NCI-H1436 treated with DMSO at 0.1 percent for 48 hours (cell line): ENCODE data around the gene ACTRT3.

Experiments
- DNase-seq: peaks from one replicate; lab custom pipeline; 2025; lab: John Stamatoyannopoulos, UW

Gene ACTRT3

GRCh38 chr3:169769287-169770181 lies at the start of gene ACTRT3:
TSS of gene ACTRT3 (minus strand) at chr3:169769561. CDS start at chr3:169769520, 41 bp downstream.
- peak; percentile 17 for DNase-seq

GRCh38 chr3:169818316-169818715 lies 49.0 kb upstream of the ACTRT3 start:
- no peak for DNase-seq

DNA sequence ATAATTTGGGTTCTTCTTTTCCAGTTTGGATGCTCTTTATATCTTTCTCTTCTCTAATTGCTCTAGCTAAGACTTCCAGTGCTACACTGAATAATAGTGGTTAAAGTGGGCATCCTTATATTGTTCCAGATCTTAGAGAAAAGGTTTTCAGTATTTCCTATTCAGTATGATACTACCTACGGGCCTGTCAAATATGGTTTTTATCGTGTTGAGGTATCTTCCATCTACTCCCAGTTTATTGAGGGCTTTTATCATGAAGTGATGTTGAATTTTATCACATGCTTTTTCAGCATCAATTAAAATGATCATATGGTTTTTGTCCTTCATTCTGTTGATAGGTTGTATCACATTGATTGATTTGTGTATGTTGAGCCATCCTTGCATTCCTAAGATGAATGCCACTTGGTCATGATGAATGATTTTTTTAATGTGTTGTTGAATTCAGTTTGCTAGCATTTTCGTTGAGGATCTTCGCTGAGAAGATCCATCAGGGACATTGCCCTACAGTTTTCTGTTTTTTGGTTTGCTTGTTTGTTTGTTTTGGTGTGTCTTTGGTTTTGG lies 46.3 kb upstream of the ACTRT3 start:
- DNase-seq = no peak

- peak; percentile 69 for DNase-seq
Measured at GRCh38 chr3:169813757-169814517, 44.6 kb upstream of the ACTRT3 start.

- DNase-seq = no peak
Measured at GRCh38 chr3:169813278-169813677, 43.9 kb upstream of the ACTRT3 start.

DNA sequence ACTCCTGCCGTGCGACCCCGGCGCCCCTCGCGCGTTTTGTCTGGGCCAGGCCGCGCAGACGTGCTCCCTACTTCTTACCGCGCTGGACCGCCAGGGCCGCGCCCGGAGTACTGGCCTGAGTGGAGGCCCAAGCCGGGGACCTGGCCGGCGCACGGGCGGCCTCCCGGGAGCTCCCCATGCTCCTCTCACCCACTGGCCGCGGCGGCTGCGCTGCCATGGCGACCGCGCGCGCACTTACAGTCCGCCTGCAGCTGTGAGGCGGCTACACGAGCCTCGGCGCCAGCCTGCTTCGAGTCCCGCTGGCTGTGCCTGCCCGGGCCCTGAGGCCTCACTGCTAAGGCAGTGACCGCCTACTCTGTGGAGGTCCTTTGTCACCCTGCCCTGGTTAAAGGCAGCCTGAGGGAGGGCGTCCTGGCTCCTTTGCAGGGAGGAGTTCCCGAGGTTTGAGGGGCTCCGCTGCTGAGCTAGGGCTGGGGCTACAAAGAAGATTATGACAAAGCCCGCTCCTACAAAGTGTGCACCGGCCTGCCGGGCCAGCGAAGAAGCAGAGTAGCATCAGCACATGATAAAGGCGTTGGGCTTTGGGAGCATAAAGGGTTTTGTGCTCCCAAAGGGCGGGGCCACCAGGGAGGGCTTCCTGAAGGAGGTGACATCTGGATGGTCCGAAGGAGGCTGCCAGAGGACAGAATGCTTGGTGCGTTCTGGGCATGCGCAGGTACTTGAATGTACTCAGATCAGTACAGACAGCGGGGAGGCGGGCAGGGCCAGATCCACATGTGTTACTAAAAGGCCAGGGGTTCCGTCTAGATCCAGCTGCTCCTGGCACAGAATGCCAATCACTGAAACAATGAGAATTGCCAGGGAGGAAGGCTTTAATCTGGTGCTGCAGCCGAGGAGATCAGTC lies 43.2 kb upstream of the ACTRT3 start, which contains the start of the genes LRRC34 and LRRIQ4:
TSS of gene LRRC34 (minus strand) at position 573 of the 904 bp plus-strand sequence. CDS start at position 217, 356 bp downstream.
TSS of gene LRRIQ4 (plus strand) at position 539 of the 904 bp plus-strand sequence. CDS start 9,052 bp downstream, outside the sequence.
- DNase-seq = peak; percentile 83

- DNase-seq = no peak
Measured at GRCh38 chr3:169811631-169812331, 42.4 kb upstream of the ACTRT3 start.

GRCh38 chr3:169809230-169809795 lies 40.0 kb upstream of the ACTRT3 start:
- DNase-seq = no peak

DNA sequence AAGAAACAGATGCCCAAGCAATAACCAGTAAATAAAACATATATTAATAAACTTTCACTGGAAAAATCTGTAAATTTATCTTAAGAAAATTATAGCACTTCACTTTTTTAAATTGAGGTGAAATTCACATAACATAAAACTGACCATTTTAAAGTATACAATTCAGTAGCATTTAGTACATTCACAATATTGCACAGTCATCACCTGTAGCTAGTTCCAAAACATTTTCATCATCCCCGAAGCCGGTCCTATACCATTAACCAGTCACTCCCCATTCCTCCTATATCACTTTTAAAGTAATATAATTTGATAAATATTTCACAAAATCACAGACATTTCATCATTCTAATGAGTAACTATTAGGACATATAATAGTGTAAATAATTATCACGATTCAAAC lies 35.3 kb upstream of the ACTRT3 start:
- no peak for DNase-seq

DNA sequence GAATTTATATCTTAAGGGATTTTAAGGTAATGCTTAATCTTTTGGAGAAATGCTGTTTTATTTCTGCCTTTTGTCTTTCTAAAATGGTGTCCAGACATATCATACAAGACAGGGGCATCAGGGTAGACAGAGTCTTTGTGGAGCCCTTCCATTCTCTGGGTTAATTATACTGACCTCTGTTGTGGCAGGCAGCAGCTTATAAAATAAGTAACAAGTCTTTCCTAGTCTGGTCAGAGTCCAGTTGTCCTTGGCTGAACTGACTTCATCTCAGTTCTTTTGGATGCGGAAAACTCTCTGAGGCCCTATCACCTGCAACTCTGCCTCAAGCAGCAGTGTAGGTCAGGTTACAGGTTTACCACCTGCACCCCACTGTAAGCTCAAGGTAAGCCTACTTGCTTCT lies 23.0 kb upstream of the ACTRT3 start:
- no peak for DNase-seq

- DNase-seq = no peak
Measured at GRCh38 chr3:169790687-169791429, 21.5 kb upstream of the ACTRT3 start.

GRCh38 chr3:169790219-169790618 lies 20.9 kb upstream of the ACTRT3 start:
- no peak for DNase-seq

DNA sequence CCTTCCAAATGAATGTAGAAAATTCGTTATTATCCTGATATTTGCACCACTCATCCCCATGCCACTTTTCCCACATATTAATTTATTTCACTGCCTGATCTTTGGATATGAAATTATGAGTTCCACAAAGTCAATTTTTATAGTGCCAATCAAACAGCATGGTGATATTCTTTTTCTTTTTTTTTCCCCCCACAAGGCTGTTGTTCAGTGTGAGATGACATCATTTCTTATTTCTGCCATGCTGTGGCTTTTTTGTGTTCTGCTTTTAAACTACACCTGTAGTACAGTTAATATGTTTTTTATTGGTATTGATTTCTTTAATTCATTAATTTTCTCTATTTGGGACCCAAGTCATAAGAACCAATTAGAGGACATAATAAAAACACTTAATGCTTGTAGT lies 18.4 kb upstream of the ACTRT3 start:
- DNase-seq = no peak

DNA sequence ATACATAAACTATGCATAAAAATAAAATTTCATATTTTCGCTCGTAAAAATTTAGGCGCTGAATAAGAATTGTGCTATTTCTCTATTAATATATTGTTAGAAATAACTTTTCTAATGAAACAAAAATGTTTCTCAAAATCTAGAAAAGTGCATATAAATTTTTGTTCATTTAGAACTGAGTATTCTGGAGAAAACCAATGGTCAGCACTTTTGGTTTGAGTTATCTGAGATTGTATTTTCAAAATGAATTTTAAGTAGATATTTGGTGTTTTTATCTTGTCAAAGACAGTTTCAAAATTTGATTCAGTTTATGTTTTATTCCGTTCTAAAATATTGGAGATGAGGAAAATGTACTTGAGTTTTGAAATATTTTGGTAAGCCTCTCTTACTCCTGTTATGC lies 17.8 kb upstream of the ACTRT3 start:
- no peak for DNase-seq

DNA sequence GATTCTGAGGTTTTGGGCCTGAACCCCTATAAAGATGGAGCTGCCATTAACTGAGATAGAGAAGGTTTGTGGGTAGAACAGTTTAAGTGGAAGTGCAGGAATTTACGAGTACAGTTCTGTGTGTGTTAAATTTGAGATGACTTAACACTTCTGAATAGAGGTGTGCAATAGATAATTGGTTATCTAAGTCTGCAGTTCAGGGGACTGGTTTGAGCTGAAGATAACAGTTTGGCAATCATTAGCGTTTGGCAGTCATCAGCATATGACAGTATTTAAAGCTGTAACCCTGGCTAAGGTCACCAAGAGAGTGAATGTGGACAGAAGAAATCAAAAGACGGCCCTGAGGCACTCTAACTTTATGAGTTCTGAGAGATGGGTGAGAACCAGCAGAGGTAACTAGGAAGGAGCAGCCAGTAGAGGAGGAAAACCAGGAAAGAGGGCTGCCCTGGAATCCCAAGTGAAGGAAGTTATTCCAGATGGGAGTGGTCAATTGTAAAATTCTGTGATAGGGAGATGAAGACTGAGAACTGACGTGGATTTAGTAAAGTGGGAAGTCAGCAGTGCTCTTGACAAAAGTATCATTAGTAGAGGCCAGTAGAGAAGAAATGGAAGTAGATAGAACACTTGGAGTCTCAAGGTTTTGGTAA lies 12.0 kb upstream of the ACTRT3 start:
- DNase-seq = no peak

DNA sequence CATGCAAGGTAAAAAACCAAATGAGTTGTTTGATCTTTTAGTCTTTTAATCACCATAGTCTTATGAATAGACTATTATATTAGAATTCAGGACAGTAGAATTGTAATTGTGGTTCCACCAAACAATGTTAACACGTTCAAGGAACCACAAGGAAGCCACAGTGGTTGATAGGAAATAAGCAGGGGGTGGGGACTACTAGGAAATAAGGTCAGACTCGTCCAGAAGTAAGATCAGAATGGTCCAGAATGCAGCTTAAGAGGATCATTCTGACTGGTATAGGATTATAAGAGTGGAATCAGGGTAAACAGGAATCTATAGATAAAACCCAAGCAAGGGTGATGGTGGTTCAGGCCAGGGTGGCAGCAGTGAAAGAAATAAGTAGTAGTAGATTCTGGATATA lies 11.4 kb upstream of the ACTRT3 start:
- no peak for DNase-seq

DNA sequence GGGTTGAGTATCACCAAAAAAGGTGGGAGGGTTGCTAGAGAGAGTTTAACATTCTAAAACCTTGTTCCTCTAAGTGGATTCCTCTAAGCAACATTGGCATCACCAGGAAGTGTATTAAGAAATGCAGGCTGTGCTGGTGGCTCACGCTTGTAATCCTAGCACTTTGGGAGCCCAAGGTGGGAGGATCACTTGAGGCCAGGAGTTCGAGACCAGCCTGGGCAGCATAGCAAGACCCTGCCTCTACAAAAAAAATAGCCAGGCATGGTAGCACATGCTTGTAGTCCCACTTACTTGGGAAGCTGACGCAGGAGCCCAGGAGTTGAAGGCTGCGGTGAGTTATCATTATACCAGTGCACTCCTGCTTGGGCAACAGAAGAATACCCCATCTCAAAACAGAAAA lies 8.5 kb upstream of the ACTRT3 start:
- no peak for DNase-seq

DNA sequence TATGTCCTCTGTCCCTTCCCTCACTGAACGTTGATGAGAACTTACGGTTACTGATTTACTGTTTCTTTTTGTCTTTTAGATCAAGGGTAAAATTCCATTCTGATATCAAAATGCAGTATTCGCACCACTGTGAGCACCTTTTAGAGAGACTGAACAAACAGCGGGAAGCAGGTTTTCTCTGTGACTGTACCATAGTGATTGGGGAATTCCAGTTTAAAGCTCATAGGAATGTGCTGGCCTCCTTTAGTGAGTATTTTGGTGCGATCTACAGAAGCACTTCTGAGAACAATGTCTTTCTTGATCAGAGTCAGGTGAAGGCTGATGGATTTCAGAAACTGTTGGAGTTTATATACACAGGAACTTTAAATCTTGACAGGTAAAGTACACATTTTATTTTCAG lies 4.8 kb upstream of the ACTRT3 start:
- DNase-seq = no peak
